ENCODE measurements around the gene PDE4A.

PDE4A gene

GRCh38 chr19:10502524-10503001 lies 82.2 kb downstream of the PDE4A start:
- peak; percentile 96 for DNase-seq (ENCODE audit: extremely low read depth, insufficient read length)
- Histone ChIP-seq H3K27me3 (replicated peaks; ENCODE audit: control insufficient read depth, insufficient read depth, low read length) (no peaks in the 10 kb centered on the region), H3K4me3 (replicated peaks; ENCODE audit: low read depth, low read length) (peak overlapping the region; percentile 92), H3K36me3 (ENCODE audit: control insufficient read depth, insufficient read depth, low read length) (peaks cover 12% of the 10 kb centered on the region)
- no peak for TF ChIP-seq CTCF (IDR thresholded peaks at IDR 0.05; ENCODE audit: insufficient read depth, low read length, poor library complexity, severe bottlenecking)

GRCh38 chr19:10503002-10503789 lies 82.9 kb downstream of the PDE4A start, which contains the start of gene KEAP1:
Gene KEAP1, minus strand, starts transcription at chr19:10503356. Its CDS starts 3,323 bp downstream, at chr19:10500033.
- DNase-seq (ENCODE audit: extremely low read depth, insufficient read length) = no peak
- peak; percentile 1 for TF ChIP-seq CTCF (IDR thresholded peaks at IDR 0.05; ENCODE audit: insufficient read depth, low read length, poor library complexity, severe bottlenecking)
- H3K27me3 ChIP-seq (replicated peaks; ENCODE audit: control insufficient read depth, insufficient read depth, low read length) = no peaks in the 10 kb centered on the region
- H3K36me3 ChIP-seq (ENCODE audit: control insufficient read depth, insufficient read depth, low read length) = peaks cover 12% of the 10 kb centered on the region
- peak within 1 kb of the TSS; percentile 92 for H3K4me3 ChIP-seq (replicated peaks; ENCODE audit: low read depth, low read length)

DNA sequence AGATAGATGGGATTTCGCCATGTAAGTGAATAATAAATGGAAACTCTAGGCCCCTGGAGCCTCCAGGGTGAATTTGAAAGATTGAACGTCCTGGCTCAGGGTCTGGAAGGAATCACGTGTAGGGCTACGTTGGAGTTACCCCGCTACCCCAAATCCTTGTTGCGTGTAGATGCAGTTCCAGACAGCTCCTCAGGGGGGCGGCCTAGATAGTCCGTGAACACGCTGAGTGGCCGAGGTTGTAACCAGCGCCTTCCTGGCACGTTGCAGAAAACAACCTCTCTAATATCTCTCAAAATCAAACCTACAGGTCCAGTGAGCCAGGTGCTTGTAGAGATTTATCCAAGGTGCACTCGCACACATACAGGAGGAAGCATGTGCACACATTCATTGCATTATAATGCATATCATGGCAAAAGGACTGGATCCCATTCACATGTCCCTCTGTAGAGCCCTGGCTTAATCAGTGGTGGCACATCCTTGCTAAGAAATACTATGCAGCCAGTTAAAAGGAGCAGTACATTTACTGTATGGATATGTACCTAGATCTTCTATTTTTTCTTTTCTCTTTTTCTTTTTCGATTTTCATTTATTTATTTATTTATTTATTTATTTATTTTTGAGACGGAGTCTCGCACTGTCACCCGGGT lies 85.4 kb downstream of the PDE4A start:
- no peak for DNase-seq (ENCODE audit: extremely low read depth, insufficient read length)
- Histone ChIP-seq H3K4me3 (replicated peaks; ENCODE audit: low read depth, low read length) (no peak overlapping the region), H3K36me3 (ENCODE audit: control insufficient read depth, insufficient read depth, low read length) (no peaks in the 10 kb centered on the region), H3K27me3 (replicated peaks; ENCODE audit: control insufficient read depth, insufficient read depth, low read length) (no peaks in the 10 kb centered on the region)
- peak; percentile 86 for TF ChIP-seq CTCF (IDR thresholded peaks at IDR 0.05; ENCODE audit: insufficient read depth, low read length, poor library complexity, severe bottlenecking)

DNA sequence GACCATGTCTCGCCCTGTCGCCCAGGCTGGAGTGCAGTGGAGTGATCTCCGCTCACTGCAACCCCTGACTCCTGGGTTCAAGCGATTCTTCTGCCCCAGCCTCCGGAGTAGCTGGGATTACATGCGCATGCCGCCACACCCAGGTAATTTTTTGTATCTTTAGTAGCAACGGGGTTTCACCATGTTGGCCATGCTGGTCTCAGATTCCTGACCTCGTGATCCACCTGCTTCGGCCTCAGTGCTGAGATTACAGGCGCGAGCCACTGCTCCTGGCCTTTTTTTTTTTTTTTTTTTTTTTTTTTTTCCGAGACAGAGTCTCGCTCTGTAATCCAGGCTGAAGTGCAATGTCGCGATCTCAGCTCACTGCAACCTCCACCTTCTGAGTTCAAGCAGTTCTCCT lies 87.7 kb downstream of the PDE4A start:
- no peaks in the 10 kb centered on the region for H3K36me3 ChIP-seq (ENCODE audit: control insufficient read depth, insufficient read depth, low read length)
- DNase-seq (ENCODE audit: extremely low read depth, insufficient read length) = no peak
- H3K27me3 ChIP-seq (replicated peaks; ENCODE audit: control insufficient read depth, insufficient read depth, low read length) = no peaks in the 10 kb centered on the region
- no peak overlapping the region for H3K4me3 ChIP-seq (replicated peaks; ENCODE audit: low read depth, low read length)
- TF ChIP-seq CTCF (IDR thresholded peaks at IDR 0.05; ENCODE audit: insufficient read depth, low read length, poor library complexity, severe bottlenecking) = no peak

- TF ChIP-seq CTCF (IDR thresholded peaks at IDR 0.05; ENCODE audit: insufficient read depth, low read length, poor library complexity, severe bottlenecking) = no peak
- Histone ChIP-seq H3K36me3 (ENCODE audit: control insufficient read depth, insufficient read depth, low read length) (no peaks in the 10 kb centered on the region), H3K27me3 (replicated peaks; ENCODE audit: control insufficient read depth, insufficient read depth, low read length) (no peaks in the 10 kb centered on the region; the same call in 1 of the 2 replicates), H3K4me3 (replicated peaks; ENCODE audit: low read depth, low read length) (no peak overlapping the region)
- no peak for DNase-seq (ENCODE audit: extremely low read depth, insufficient read length)
Observed at GRCh38 chr19:10508707-10509106, 88.4 kb downstream of the PDE4A start.
